Peyer's patch (tissue), 4 donors: ENCODE data around the gene ZNF33B. TPM values are rescaled to one million over a fixed set of nuclear protein-coding genes. Genes with fewer than 3 reads are reported as not detected.
A peak's percentile ranks its signal among the peaks of the same experiment; 100 is the strongest.
"Not testable (repeated sequence)": the region's sequence is repeated elsewhere in the genome, so short reads cannot be mapped to it uniquely, and the experiment has no call there.

Experiments used
- DNase-seq, 3 donors: peaks; one replicate each; pipeline ENCODE4 v3.0.0-alpha.2; 2017 to 2019
- H3K27ac ChIP-seq, 4 donors: fragments of 200-600 bp; sonication (generic); one replicate each; pipeline ENCODE4 v1.5.1; 2016 to 2019
- H3K27me3 ChIP-seq, 2 donors: fragments of 200-600 bp; sonication (generic); one replicate each; pipeline ENCODE4 v1.5.1; 2019
- H3K36me3 ChIP-seq, 3 donors: fragments of 200-600 bp; sonication (generic); one replicate each; pipeline ENCODE4 v1.5.1; 2016 to 2019
- H3K4me1 ChIP-seq, 4 donors: fragments of 200-600 bp; sonication (generic); one replicate each; pipeline ENCODE4 v1.5.1; 2016 to 2019
- H3K4me3 ChIP-seq, 4 donors: fragments of 200-600 bp; sonication (generic); 1 replicate in 3 of 4; 2 replicates in 1 of 4; pipeline ENCODE4 v1.5.1; 2016 to 2019; ENCODE audit warnings: mild to moderate bottlenecking in 1 of 4
- H3K9me3 ChIP-seq, 4 donors: fragments of 200-600 bp; sonication (generic); one replicate each; pipeline ENCODE4 v1.5.1; 2016 to 2019; ENCODE audit warnings: mild to moderate bottlenecking in 1 of 4
- CTCF ChIP-seq, 6 experiments: fragments of 450-650 bp in 4 of 6; fragments of 200-600 bp in 2 of 6; sonication (generic) in 1 of 6; IDR thresholded peaks; one replicate each; pipeline ENCODE4 v1.5.1; 2017 to 2019; ENCODE audit warnings: antibody characterized with exemption in 6 of 6, mild to moderate bottlenecking in 3 of 6, moderate library complexity in 1 of 6
- POLR2A ChIP-seq, 2 donors: fragments of 450-650 bp; IDR thresholded peaks; one replicate each; pipeline ENCODE4 v1.5.1; 2017; ENCODE audit warnings: antibody characterized with exemption in 2 of 2, mild to moderate bottlenecking in 2 of 2, moderate library complexity in 2 of 2
- total RNA-seq, 4 donors: library from RNA; depleted of rRNA; stranded (reverse); fragments of >200 nt; gene quantifications; one replicate each; pipeline ENCODE4 v1.1.0, GENCODE V29; 2016

ZNF33B gene
- total RNA-seq, 4 donors from 2014 or later: 7.4 to 140 (median 19.0) TPM

- Histone ChIP-seq H3K27ac (no peak overlapping the region), H3K27me3 (no peaks in the 10 kb centered on the region), H3K4me1 (no peaks in the 10 kb centered on the region), H3K36me3 (peaks cover 0 to 83% (median 4%) of the 10 kb centered on the region in 3 donors), H3K4me3 (no peak overlapping the region), H3K9me3 (peaks cover 0 to 37% (median 13%) of the 10 kb centered on the region in 4 donors)
- no peak for DNase-seq
- no peak for TF ChIP-seq CTCF (IDR thresholded peaks at IDR 0.05)
- TF ChIP-seq POLR2A (IDR thresholded peaks at IDR 0.05): no peak
These were observed 45.1 kb downstream of the ZNF33B start for GRCh38 chr10:42593284-42593683.

GRCh38 chr10:42583828-42584227 is 54.5 kb downstream of the ZNF33B start:
- peaks cover 0 to 8% (median 0%) of the 10 kb centered on the region in 4 donors for H3K9me3 ChIP-seq

GRCh38 chr10:42578019-42578418 is 60.4 kb downstream of the ZNF33B start:
- TF ChIP-seq POLR2A (IDR thresholded peaks at IDR 0.05) (no peak), CTCF (IDR thresholded peaks at IDR 0.05) (no peak)
- Histone ChIP-seq H3K27me3 (no peaks in the 10 kb centered on the region), H3K4me3 (no peak overlapping the region), H3K9me3 (no peaks in the 10 kb centered on the region), H3K36me3 (no peaks in the 10 kb centered on the region), H3K4me1 (no peaks in the 10 kb centered on the region), H3K27ac (no peak overlapping the region)
- no peak for DNase-seq

More at GRCh38 chr10:42583828-42584227, 54.5 kb downstream of the ZNF33B start:
- H3K27ac ChIP-seq: no peak overlapping the region
- peaks cover 0 to 16% (median 0%) of the 10 kb centered on the region in 3 donors for H3K36me3 ChIP-seq
- no peak for TF ChIP-seq POLR2A (IDR thresholded peaks at IDR 0.05)
- no peak for TF ChIP-seq CTCF (IDR thresholded peaks at IDR 0.05)
- no peaks in the 10 kb centered on the region for H3K27me3 ChIP-seq
- no peak for DNase-seq
- no peaks in the 10 kb centered on the region for H3K4me1 ChIP-seq
- no peak overlapping the region for H3K4me3 ChIP-seq

- Histone ChIP-seq H3K9me3 (peaks cover 0 to 4% (median 0%) of the 10 kb centered on the region in 4 donors), H3K4me1 (no peaks in the 10 kb centered on the region), H3K36me3 (no peaks in the 10 kb centered on the region), H3K4me3 (no peak overlapping the region), H3K27me3 (no peaks in the 10 kb centered on the region), H3K27ac (no peak overlapping the region)
- TF ChIP-seq CTCF (IDR thresholded peaks at IDR 0.05) (no peak), POLR2A (IDR thresholded peaks at IDR 0.05) (no peak)
- DNase-seq: no peak
These were observed 62.0 kb downstream of the ZNF33B start for GRCh38 chr10:42576338-42576737.

GRCh38 chr10:42574336-42574735 is 64.0 kb downstream of the ZNF33B start:
- no peak overlapping the region for H3K27ac ChIP-seq
- no peaks in the 10 kb centered on the region for H3K4me1 ChIP-seq
- no peak for DNase-seq
- H3K36me3 ChIP-seq: no peaks in the 10 kb centered on the region
- peaks cover 0 to 4% (median 0%) of the 10 kb centered on the region in 4 donors for H3K9me3 ChIP-seq
- TF ChIP-seq POLR2A (IDR thresholded peaks at IDR 0.05) (no peak), CTCF (IDR thresholded peaks at IDR 0.05) (no peak)
- no peak overlapping the region for H3K4me3 ChIP-seq
- H3K27me3 ChIP-seq: no peaks in the 10 kb centered on the region

GRCh38 chr10:42556931-42557330 is 81.4 kb downstream of the ZNF33B start:
- no peak for DNase-seq
- H3K4me1 ChIP-seq: peaks cover 0 to 2% (median under 1%) of the 10 kb centered on the region in 4 donors
- TF ChIP-seq CTCF (IDR thresholded peaks at IDR 0.05): no peak
- no peak for TF ChIP-seq POLR2A (IDR thresholded peaks at IDR 0.05)
- H3K27ac ChIP-seq: no peak overlapping the region
- no peak overlapping the region for H3K4me3 ChIP-seq
- no peaks in the 10 kb centered on the region for H3K9me3 ChIP-seq
- H3K27me3 ChIP-seq: no peaks in the 10 kb centered on the region
- H3K36me3 ChIP-seq: no peaks in the 10 kb centered on the region

- H3K27me3 ChIP-seq, H3K36me3 ChIP-seq, H3K27ac ChIP-seq, H3K9me3 ChIP-seq, DNase-seq: not testable (repeated sequence)
- Histone ChIP-seq H3K4me3 (peak overlapping the region in 1 of 4 donors; percentile 55), H3K4me1 (peaks cover 0 to 15% (median 4%) of the 10 kb centered on the region in 4 donors)
These were observed 84.8 kb downstream of the ZNF33B start for GRCh38 chr10:42553576-42553975.
